ENCODE measurements around the gene CHRM1. TPM values are rescaled to one million over a fixed set of nuclear protein-coding genes. Genes with fewer than 3 reads are reported as not detected.

The CHRM1 gene
- total and polyA plus RNA-seq, 4 donors = 0.38 to 1.5 (median 1.2) TPM

DNA sequence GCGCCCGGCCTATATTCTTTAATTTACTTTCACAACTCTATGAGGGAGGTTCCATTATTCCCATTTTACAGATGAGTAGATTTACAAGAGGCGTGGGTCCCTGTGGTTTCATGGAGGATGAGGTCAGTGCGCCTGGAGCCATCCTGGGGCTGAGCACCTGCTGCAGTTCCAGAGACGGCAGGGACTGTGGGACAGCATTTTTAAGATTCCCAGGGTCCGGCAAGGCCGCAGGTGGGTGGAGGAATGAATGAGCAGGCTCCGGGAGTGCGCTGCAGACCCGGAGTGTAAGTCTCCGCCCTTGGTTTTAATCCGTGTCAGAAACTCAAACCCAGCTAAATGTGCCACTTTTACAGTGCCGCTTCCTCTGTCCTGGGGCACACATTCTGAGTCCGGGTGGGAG is 4.1 kb upstream of the CHRM1 start:
- Histone ChIP-seq H3K27me3 (ENCODE audit: control insufficient read depth in 3 of 3, insufficient read depth in 3 of 3, low read length in 2 of 3) (peaks cover 0 to 79% (median 57%) of the 10 kb centered on the region in 3 donors), H3K9me3 (ENCODE audit: control insufficient read depth in 4 of 4, insufficient read depth in 3 of 4, low read length in 3 of 4) (no peaks in the 10 kb centered on the region), H3K27ac (ENCODE audit: low read depth in 1 of 2, low read length in 1 of 2) (no peak overlapping the region), H3K9ac (ENCODE audit: insufficient read depth in 1 of 2, low read length in 2 of 2) (no peak overlapping the region), H3K4me1 (ENCODE audit: control insufficient read depth in 5 of 5, insufficient read depth in 5 of 5, low read length in 5 of 5) (peaks cover 0 to 37% (median 28%) of the 10 kb centered on the region in 5 donors), H3K36me3 (ENCODE audit: control insufficient read depth in 4 of 4, insufficient read depth in 4 of 4, low read length in 4 of 4) (no peaks in the 10 kb centered on the region), H3K4me3 (no peak overlapping the region)
- no peak for DNase-seq
- ATAC-seq (ENCODE audit: insufficient read depth, low FRiP score) = no peak
- no peak for TF ChIP-seq CTCF (IDR thresholded peaks at IDR 0.05; ENCODE audit: control extremely low read depth, extremely low read depth)
- 25 to 42% methylated on average over 14 of the region's 14 CpGs for WGBS, 2 donors

DNA sequence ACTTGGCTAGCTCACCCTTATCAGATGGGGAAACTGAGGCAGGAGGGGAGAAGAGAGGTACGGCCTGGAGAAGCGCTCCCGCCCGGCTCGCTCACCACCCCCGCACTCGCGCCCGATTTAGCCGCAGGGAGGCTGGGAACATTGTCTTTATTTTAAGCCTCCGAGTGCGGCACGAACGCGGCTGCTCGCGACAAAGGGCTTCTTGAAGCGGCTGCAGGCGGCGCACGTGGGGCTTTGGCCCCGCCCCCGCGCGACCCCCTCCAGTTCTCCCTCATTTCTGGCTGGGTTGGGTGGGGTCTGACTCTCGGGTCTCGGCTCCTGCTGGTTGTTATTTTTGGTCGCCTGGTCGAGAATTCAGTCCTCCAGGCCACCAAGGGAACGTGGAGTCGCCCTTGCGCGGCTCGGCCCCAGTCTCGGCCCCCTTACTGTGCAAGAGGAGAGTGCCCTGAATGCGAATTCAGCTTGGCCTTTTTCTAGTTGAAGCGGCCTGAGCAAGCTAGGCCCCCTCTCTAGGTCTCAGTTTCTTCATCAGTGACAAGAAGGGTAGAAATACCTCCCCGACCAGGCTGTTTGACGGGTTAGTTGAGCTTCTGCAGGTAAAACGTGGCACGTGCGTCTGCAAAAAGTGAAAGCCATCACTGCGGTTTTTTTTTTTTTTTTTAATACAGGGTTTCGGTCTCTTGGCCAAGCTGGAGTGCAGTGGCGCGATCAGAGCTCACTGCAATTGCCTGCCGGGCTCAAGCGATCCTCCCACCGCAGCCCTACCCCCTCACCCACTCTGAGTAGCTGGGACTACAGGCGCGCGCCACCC is 2.6 kb upstream of the CHRM1 start:
- no peak for TF ChIP-seq CTCF (IDR thresholded peaks at IDR 0.05; ENCODE audit: control extremely low read depth, extremely low read depth)
- H3K4me1 ChIP-seq (ENCODE audit: control insufficient read depth in 5 of 5, insufficient read depth in 5 of 5, low read length in 5 of 5) = peaks cover 0 to 34% (median 27%) of the 10 kb centered on the region in 5 donors
- H3K9me3 ChIP-seq (ENCODE audit: control insufficient read depth in 4 of 4, insufficient read depth in 3 of 4, low read length in 3 of 4) = no peaks in the 10 kb centered on the region
- DNase-seq = peak in 2 of 3 donors; percentile 32 to 39
- WGBS, 2 donors = 16 to 25% methylated on average over 52 of the region's 52 CpGs
- H3K36me3 ChIP-seq (ENCODE audit: control insufficient read depth in 4 of 4, insufficient read depth in 4 of 4, low read length in 4 of 4) = no peaks in the 10 kb centered on the region
- peaks cover 0 to 78% (median 59%) of the 10 kb centered on the region in 3 donors for H3K27me3 ChIP-seq (ENCODE audit: control insufficient read depth in 3 of 3, insufficient read depth in 3 of 3, low read length in 2 of 3)
- ATAC-seq (ENCODE audit: insufficient read depth, low FRiP score) = no peak
- H3K4me3 ChIP-seq = no peak overlapping the region
- H3K27ac ChIP-seq (ENCODE audit: low read depth in 1 of 2, low read length in 1 of 2) = no peak overlapping the region
- no peak overlapping the region for H3K9ac ChIP-seq (ENCODE audit: insufficient read depth in 1 of 2, low read length in 2 of 2)

- 46 to 54% methylated on average over 24 of the region's 24 CpGs for WGBS, 2 donors
- Histone ChIP-seq H3K36me3 (ENCODE audit: control insufficient read depth in 4 of 4, insufficient read depth in 4 of 4, low read length in 4 of 4) (no peaks in the 10 kb centered on the region), H3K4me3 (no peak overlapping the region), H3K9me3 (ENCODE audit: control insufficient read depth in 4 of 4, insufficient read depth in 3 of 4, low read length in 3 of 4) (no peaks in the 10 kb centered on the region), H3K27me3 (ENCODE audit: control insufficient read depth in 3 of 3, insufficient read depth in 3 of 3, low read length in 2 of 3) (peaks cover 0 to 69% (median 59%) of the 10 kb centered on the region in 3 donors), H3K9ac (ENCODE audit: insufficient read depth in 1 of 2, low read length in 2 of 2) (no peak overlapping the region), H3K27ac (ENCODE audit: low read depth in 1 of 2, low read length in 1 of 2) (no peak overlapping the region), H3K4me1 (ENCODE audit: control insufficient read depth in 5 of 5, insufficient read depth in 5 of 5, low read length in 5 of 5) (peaks cover 0 to 30% (median 26%) of the 10 kb centered on the region in 5 donors)
- ATAC-seq (ENCODE audit: insufficient read depth, low FRiP score) (no peak), DNase-seq (peak in 1 of 3 donors; percentile 18)
- no peak for TF ChIP-seq CTCF (IDR thresholded peaks at IDR 0.05; ENCODE audit: control extremely low read depth, extremely low read depth)
Observed at GRCh38 chr11:62922653-62923431, 1.7 kb upstream of the CHRM1 start.

Measured in lung (tissue), 12 donors.